ENCODE measurements around the gene EYS. TPM values are rescaled to one million over a fixed set of nuclear protein-coding genes. Genes with fewer than 3 reads are reported as not detected.

The EYS gene
- total RNA-seq, 2 donors from 2014 or later, result not detected

GRCh38 chr6:64727075-64727474 is 980.0 kb downstream of the EYS start:
- TF ChIP-seq, protein P1, sequence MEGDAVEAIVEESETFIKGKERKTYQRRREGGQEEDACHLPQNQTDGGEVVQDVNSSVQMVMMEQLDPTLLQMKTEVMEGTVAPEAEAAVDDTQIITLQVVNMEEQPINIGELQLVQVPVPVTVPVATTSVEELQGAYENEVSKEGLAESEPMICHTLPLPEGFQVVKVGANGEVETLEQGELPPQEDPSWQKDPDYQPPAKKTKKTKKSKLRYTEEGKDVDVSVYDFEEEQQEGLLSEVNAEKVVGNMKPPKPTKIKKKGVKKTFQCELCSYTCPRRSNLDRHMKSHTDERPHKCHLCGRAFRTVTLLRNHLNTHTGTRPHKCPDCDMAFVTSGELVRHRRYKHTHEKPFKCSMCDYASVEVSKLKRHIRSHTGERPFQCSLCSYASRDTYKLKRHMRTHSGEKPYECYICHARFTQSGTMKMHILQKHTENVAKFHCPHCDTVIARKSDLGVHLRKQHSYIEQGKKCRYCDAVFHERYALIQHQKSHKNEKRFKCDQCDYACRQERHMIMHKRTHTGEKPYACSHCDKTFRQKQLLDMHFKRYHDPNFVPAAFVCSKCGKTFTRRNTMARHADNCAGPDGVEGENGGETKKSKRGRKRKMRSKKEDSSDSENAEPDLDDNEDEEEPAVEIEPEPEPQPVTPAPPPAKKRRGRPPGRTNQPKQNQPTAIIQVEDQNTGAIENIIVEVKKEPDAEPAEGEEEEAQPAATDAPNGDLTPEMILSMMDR (IDR thresholded peaks at IDR 0.05), result no peak
- Histone ChIP-seq H3K27ac (no peak overlapping the region), H3K27me3 (replicated peaks; ENCODE audit: insufficient read depth) (no peaks in the 10 kb centered on the region), H3K9me3 (no peaks in the 10 kb centered on the region), H3K4me1 (ENCODE audit: control insufficient read depth in 1 of 2, low read depth in 2 of 2) (no peaks in the 10 kb centered on the region), H3K36me3 (no peaks in the 10 kb centered on the region), H3K4me3 (no peak overlapping the region)
- no peak for DNase-seq (ENCODE audit: low spot score)
- no peak for ATAC-seq (ENCODE audit: insufficient number of reproducible peaks, low FRiP score, low read depth)

- Histone ChIP-seq H3K4me3 (no peak overlapping the region), H3K27me3 (replicated peaks; ENCODE audit: insufficient read depth) (no peaks in the 10 kb centered on the region), H3K36me3 (no peaks in the 10 kb centered on the region), H3K4me1 (ENCODE audit: control insufficient read depth in 1 of 2, low read depth in 2 of 2) (no peaks in the 10 kb centered on the region), H3K27ac (no peak overlapping the region), H3K9me3 (no peaks in the 10 kb centered on the region)
- TF ChIP-seq, protein P1 (IDR thresholded peaks at IDR 0.05), result no peak
- no peak for DNase-seq (ENCODE audit: low spot score)
- no peak for ATAC-seq (ENCODE audit: insufficient number of reproducible peaks, low FRiP score, low read depth)
These were observed 982.9 kb downstream of the EYS start for GRCh38 chr6:64724091-64724490.

- no peaks in the 10 kb centered on the region for H3K4me1 ChIP-seq (ENCODE audit: control insufficient read depth in 1 of 2, low read depth in 2 of 2)
- DNase-seq (ENCODE audit: low spot score), result no peak
- no peaks in the 10 kb centered on the region for H3K27me3 ChIP-seq (replicated peaks; ENCODE audit: insufficient read depth)
- ATAC-seq (ENCODE audit: insufficient number of reproducible peaks, low FRiP score, low read depth), result no peak
- H3K4me3 ChIP-seq, result no peak overlapping the region
- H3K9me3 ChIP-seq, result no peaks in the 10 kb centered on the region
- H3K36me3 ChIP-seq, result no peaks in the 10 kb centered on the region
- no peak overlapping the region for H3K27ac ChIP-seq
- TF ChIP-seq, protein P1 (IDR thresholded peaks at IDR 0.05), result no peak
These were observed 983.5 kb downstream of the EYS start for GRCh38 chr6:64723327-64724058.

DNA sequence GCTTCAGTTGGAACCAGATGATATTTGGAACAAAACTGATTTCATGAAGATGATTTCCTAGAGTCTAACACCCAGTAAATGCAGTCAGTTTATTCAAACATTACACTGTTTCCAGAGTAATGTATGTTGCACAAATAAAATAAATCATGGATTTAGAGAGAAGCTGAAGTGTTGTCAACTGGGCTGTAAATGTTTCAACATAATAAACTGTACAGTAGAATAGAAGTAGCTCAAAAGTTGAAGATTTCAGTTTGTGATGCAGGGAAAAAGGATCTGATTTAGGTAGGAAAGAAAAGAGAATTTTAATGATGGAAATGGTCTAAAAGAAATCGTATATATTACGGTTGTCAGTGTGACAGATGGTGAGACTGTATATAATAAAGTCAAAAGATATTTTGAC is 985.2 kb downstream of the EYS start:
- H3K27me3 ChIP-seq (replicated peaks; ENCODE audit: insufficient read depth), result no peaks in the 10 kb centered on the region
- no peak overlapping the region for H3K4me3 ChIP-seq
- H3K4me1 ChIP-seq (ENCODE audit: control insufficient read depth in 1 of 2, low read depth in 2 of 2), result no peaks in the 10 kb centered on the region
- no peak overlapping the region for H3K27ac ChIP-seq
- TF ChIP-seq, protein P1 (IDR thresholded peaks at IDR 0.05), result no peak
- DNase-seq (ENCODE audit: low spot score), result no peak
- no peaks in the 10 kb centered on the region for H3K36me3 ChIP-seq
- no peak for ATAC-seq (ENCODE audit: insufficient number of reproducible peaks, low FRiP score, low read depth)
- H3K9me3 ChIP-seq, result no peaks in the 10 kb centered on the region

DNA sequence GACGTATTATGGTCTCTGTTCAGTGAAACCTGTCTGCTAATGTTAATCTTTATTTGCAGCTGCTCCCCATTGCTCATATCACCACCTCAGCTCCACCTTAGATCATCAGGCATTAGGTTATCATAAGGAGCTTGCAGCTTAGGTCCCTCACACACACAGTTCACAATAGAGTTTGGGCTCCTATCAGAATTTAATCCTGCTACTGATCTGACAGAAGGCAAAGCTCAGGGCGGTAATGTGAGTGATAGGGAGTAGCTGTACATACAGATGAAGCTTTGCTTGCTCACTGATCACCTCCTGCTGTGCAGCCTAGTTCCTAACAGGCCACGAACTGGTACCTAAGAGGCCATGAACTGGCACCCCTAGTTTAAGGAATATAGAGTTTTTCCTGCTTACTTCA is 989.7 kb downstream of the EYS start:
- Histone ChIP-seq H3K27ac (no peak overlapping the region), H3K36me3 (no peaks in the 10 kb centered on the region)
- ATAC-seq (ENCODE audit: insufficient number of reproducible peaks, low FRiP score, low read depth), result no peak

More for the DNA sequence above, 989.7 kb downstream of the EYS start:
- Histone ChIP-seq H3K9me3 (no peaks in the 10 kb centered on the region), H3K4me3 (no peak overlapping the region), H3K4me1 (ENCODE audit: control insufficient read depth in 1 of 2, low read depth in 2 of 2) (no peaks in the 10 kb centered on the region), H3K27me3 (replicated peaks; ENCODE audit: insufficient read depth) (no peaks in the 10 kb centered on the region)
- TF ChIP-seq, protein P1 (IDR thresholded peaks at IDR 0.05), result no peak
- no peak for DNase-seq (ENCODE audit: low spot score)

Measured in thoracic aorta (tissue), 2 donors.